LNCaP clone FGC (cell line): ENCODE data around the gene CAPN11.
"Not testable (repeated sequence)": the region's sequence is repeated elsewhere in the genome, so short reads cannot be mapped to it uniquely, and the experiment has no call there.

Source experiments
- DNase-seq: peaks from one replicate; pipeline ENCODE4 v3.0.0-alpha.2; 2011; ENCODE audit warnings: low read depth
- H3K4me3 ChIP-seq: 2 replicates; pipeline ENCODE4 v1.5.1; 2011; ENCODE audit warnings: mild to moderate bottlenecking, low read depth, low read length, control low read depth
- CTCF ChIP-seq: IDR thresholded peaks from 2 replicates; pipeline ENCODE4 v1.5.1; 2012; ENCODE audit warnings: mild to moderate bottlenecking; ENCODE audit not compliant: control insufficient read depth, insufficient read depth; ENCODE audit errors: extremely low read depth

CAPN11 gene

GRCh38 chr6:44182911-44183390, 24.3 kb downstream of the CAPN11 start:
- TF ChIP-seq CTCF = no peak
- no peak overlapping the region for H3K4me3 ChIP-seq

GRCh38 chr6:44183783-44184182, 25.2 kb downstream of the CAPN11 start:
- TF ChIP-seq CTCF = no peak
- H3K4me3 ChIP-seq = no peak overlapping the region
- no peak for DNase-seq

More at GRCh38 chr6:44182911-44183390, 24.3 kb downstream of the CAPN11 start:
- no peak for DNase-seq

GRCh38 chr6:44185356-44185755, 26.7 kb downstream of the CAPN11 start:
- not testable (repeated sequence) for DNase-seq, H3K4me3 ChIP-seq

- TF ChIP-seq CTCF = no peak
- no peak for DNase-seq
- no peak overlapping the region for H3K4me3 ChIP-seq
Observed at GRCh38 chr6:44185953-44186634, 27.5 kb downstream of the CAPN11 start.

GRCh38 chr6:44186635-44187025, 28.0 kb downstream of the CAPN11 start:
- no peak for TF ChIP-seq CTCF
- no peak overlapping the region for H3K4me3 ChIP-seq
- DNase-seq = no peak

GRCh38 chr6:44188819-44189218, 30.2 kb downstream of the CAPN11 start:
- no peak overlapping the region for H3K4me3 ChIP-seq
- TF ChIP-seq CTCF = no peak
- DNase-seq = no peak

- H3K4me3 ChIP-seq = no peak overlapping the region
- DNase-seq = no peak
- TF ChIP-seq CTCF = no peak
Observed at GRCh38 chr6:44189257-44189656, 30.6 kb downstream of the CAPN11 start.
